Measurements from ENCODE around the gene MAP7.
"Not testable (repeated sequence)": the region's sequence is repeated elsewhere in the genome, so short reads cannot be mapped to it uniquely, and the experiment has no call there.

Gene MAP7

GRCh38 chr6:136378888-136379287 lies 171.3 kb downstream of the MAP7 start:
- DNase-seq (ENCODE audit: low read depth): no peak

- not testable (repeated sequence) for DNase-seq (ENCODE audit: low read depth)
Observed at GRCh38 chr6:136375836-136376235, 174.4 kb downstream of the MAP7 start.

- DNase-seq (ENCODE audit: low read depth): no peak
Observed at GRCh38 chr6:136371959-136372358, 178.3 kb downstream of the MAP7 start.

- DNase-seq (ENCODE audit: low read depth): no peak
Observed at GRCh38 chr6:136370988-136371728, 179.1 kb downstream of the MAP7 start.

- DNase-seq (ENCODE audit: low read depth): no peak
Observed at GRCh38 chr6:136365776-136366354, 184.4 kb downstream of the MAP7 start.

GRCh38 chr6:136362421-136363356 lies 187.5 kb downstream of the MAP7 start:
- no peak for DNase-seq (ENCODE audit: low read depth)

- DNase-seq (ENCODE audit: low read depth): no peak
Observed at GRCh38 chr6:136361787-136362186, 188.4 kb downstream of the MAP7 start.

- DNase-seq (ENCODE audit: low read depth): no peak
Observed at GRCh38 chr6:136360783-136361182, 189.4 kb downstream of the MAP7 start.

GRCh38 chr6:136359851-136360250 lies 190.4 kb downstream of the MAP7 start:
- DNase-seq (ENCODE audit: low read depth): no peak

- no peak for DNase-seq (ENCODE audit: low read depth)
Observed at GRCh38 chr6:136351518-136352110, 198.6 kb downstream of the MAP7 start.

- no peak for DNase-seq (ENCODE audit: low read depth)
Observed at GRCh38 chr6:136350914-136351313, 199.3 kb downstream of the MAP7 start.

GRCh38 chr6:136347847-136348246 lies 202.4 kb downstream of the MAP7 start:
- no peak for DNase-seq (ENCODE audit: low read depth)

GRCh38 chr6:136345145-136345544 lies 205.1 kb downstream of the MAP7 start:
- DNase-seq (ENCODE audit: low read depth): no peak

GRCh38 chr6:136344420-136344819 lies 205.8 kb downstream of the MAP7 start:
- no peak for DNase-seq (ENCODE audit: low read depth)

GRCh38 chr6:136343700-136344099 lies 206.5 kb downstream of the MAP7 start:
- no peak for DNase-seq (ENCODE audit: low read depth)

GRCh38 chr6:136343275-136343674 lies 206.9 kb downstream of the MAP7 start:
- no peak for DNase-seq (ENCODE audit: low read depth)

- no peak for DNase-seq (ENCODE audit: low read depth)
Observed at GRCh38 chr6:136341967-136342366, 208.3 kb downstream of the MAP7 start.

GRCh38 chr6:136341367-136341766 lies 208.9 kb downstream of the MAP7 start:
- DNase-seq (ENCODE audit: low read depth): no peak

- no peak for DNase-seq (ENCODE audit: low read depth)
Observed at GRCh38 chr6:136338486-136338885, 211.7 kb downstream of the MAP7 start.

- no peak for DNase-seq (ENCODE audit: low read depth)
Observed at GRCh38 chr6:136337606-136338005, 212.6 kb downstream of the MAP7 start.

- DNase-seq (ENCODE audit: low read depth): no peak
Observed at GRCh38 chr6:136337121-136337520, 213.1 kb downstream of the MAP7 start.

- no peak for DNase-seq (ENCODE audit: low read depth)
Observed at GRCh38 chr6:136335736-136336363, 214.4 kb downstream of the MAP7 start.
